ENCODE results near the gene VWCE. TPM values are rescaled to one million over a fixed set of nuclear protein-coding genes. Genes with fewer than 3 reads are reported as not detected.

VWCE gene
- total and polyA plus RNA-seq, 9 of the 15 experiments (the other 6 are each of a cell fraction or from before 2014, with no cell fraction given): 0.06 to 1.6 (median 0.63) TPM; not detected in 1

GRCh38 chr11:61336171-61336935 lies 41.2 kb upstream of the VWCE start (continued):
- TF ChIP-seq MBD1 (CRISPR knock-in tag; IDR thresholded peaks at IDR 0.05): no peak
- TF ChIP-seq NUFIP1 (IDR thresholded peaks at IDR 0.05; ENCODE audit: partially characterized antibody): no peak
- TF ChIP-seq ZNF408 (CRISPR knock-in tag; IDR thresholded peaks at IDR 0.05; ENCODE audit: low read depth): no peak
- no peak for TF ChIP-seq POLR2B (IDR thresholded peaks at IDR 0.05; ENCODE audit: low read depth, partially characterized antibody)
- TF ChIP-seq TSC22D4 (tag; IDR thresholded peaks at IDR 0.05): no peak
- TF ChIP-seq CBFB (CRISPR knock-in tag; IDR thresholded peaks at IDR 0.05): no peak
- TF ChIP-seq BACH1 (tag; IDR thresholded peaks at IDR 0.05): no peak
- no peak for TF ChIP-seq HMBOX1 (IDR thresholded peaks at IDR 0.05)
- no peak for TF ChIP-seq MXD1 (CRISPR knock-in tag; IDR thresholded peaks at IDR 0.05; ENCODE audit: borderline replicate concordance, poor library complexity, severe bottlenecking)
- peak; percentile 28 for TF ChIP-seq TBP (optimal IDR thresholded peaks at IDR 0.05; ENCODE audit: low read depth, low read length)
- TF ChIP-seq U2AF1 (optimal IDR thresholded peaks at IDR 0.05; ENCODE audit: low read depth, low read length): no peak
- no peak for TF ChIP-seq PHB (CRISPR knock-in tag; IDR thresholded peaks at IDR 0.05)
- TF ChIP-seq ETV6 (IDR thresholded peaks at IDR 0.05; ENCODE audit: borderline replicate concordance in 1 of 2, low read depth in 2 of 2, low read length in 1 of 2): no peak
- TF ChIP-seq ETV6 (CRISPR knock-in tag; IDR thresholded peaks at IDR 0.05; ENCODE audit: borderline replicate concordance): no peak
- no peak for TF ChIP-seq PCBP1 (IDR thresholded peaks at IDR 0.05; ENCODE audit: low read depth, low read length, poor library complexity, severe bottlenecking)
- TF ChIP-seq DPF2 (IDR thresholded peaks at IDR 0.05): no peak
- TF ChIP-seq RB1 (IDR thresholded peaks at IDR 0.05; ENCODE audit: low read depth): peak; percentile 77; the same call in 1 of the 2 replicates
- TF ChIP-seq PHF20 (IDR thresholded peaks at IDR 0.05; ENCODE audit: partially characterized antibody): no peak
- TF ChIP-seq HDAC2 (IDR thresholded peaks at IDR 0.05): no peak
- TF ChIP-seq ZNF609 (CRISPR knock-in tag; IDR thresholded peaks at IDR 0.05; ENCODE audit: borderline replicate concordance): no peak
